ENCODE results near the gene PPP1R3D. TPM values are rescaled to one million over a fixed set of nuclear protein-coding genes. Genes with fewer than 3 reads are reported as not detected.
A peak's percentile ranks its signal among the peaks of the same experiment; 100 is the strongest.

The PPP1R3D gene
- polyA plus RNA-seq, 1 experiment, result 3.1 TPM

DNA sequence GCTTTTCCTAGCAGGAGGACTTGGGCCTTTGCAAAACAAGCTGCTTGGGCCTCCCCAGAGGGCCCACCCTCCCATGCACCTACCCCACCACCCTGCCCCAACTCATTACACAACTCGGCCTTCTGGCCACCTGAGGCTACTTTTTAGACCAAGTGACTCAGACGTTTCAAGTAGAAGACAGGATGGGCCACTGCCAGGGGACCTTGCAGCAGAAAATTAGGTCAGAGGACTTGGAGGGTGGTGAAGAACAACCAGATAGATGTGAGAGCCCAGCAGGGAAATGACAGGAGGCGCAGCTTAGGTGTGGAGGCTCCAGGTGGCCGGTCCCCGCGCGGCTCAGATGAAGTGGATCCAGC, 1.4 kb downstream of the PPP1R3D start:
- POLR2A ChIA-PET, result no interaction called here
- peak overlapping the region; percentile 71; the same call in 1 of the 2 replicates for H3K4me3 ChIP-seq (ENCODE audit: low read depth, low read length)
- no peak for DNase-seq (ENCODE audit: low read depth, low spot score)
- H3K27me3 ChIP-seq (ENCODE audit: control insufficient read depth, insufficient read depth, low read length), result no peaks in the 10 kb centered on the region
- H3K27ac ChIP-seq (ENCODE audit: low read depth, low read length), result no peak overlapping the region
- CTCF ChIA-PET, result interaction anchor here (1.4 to 3.3 kb wide), 3 partner anchors 10 to 119 kb away, joined by 3 to 10 read pairs (median 6); no protein-coding TSS in a partner anchor
- peaks cover 7% of the 10 kb centered on the region; the same call in 1 of the 2 replicates for H3K9me3 ChIP-seq (ENCODE audit: control insufficient read depth, insufficient read depth, low read length)
- TF ChIP-seq, protein P1, sequence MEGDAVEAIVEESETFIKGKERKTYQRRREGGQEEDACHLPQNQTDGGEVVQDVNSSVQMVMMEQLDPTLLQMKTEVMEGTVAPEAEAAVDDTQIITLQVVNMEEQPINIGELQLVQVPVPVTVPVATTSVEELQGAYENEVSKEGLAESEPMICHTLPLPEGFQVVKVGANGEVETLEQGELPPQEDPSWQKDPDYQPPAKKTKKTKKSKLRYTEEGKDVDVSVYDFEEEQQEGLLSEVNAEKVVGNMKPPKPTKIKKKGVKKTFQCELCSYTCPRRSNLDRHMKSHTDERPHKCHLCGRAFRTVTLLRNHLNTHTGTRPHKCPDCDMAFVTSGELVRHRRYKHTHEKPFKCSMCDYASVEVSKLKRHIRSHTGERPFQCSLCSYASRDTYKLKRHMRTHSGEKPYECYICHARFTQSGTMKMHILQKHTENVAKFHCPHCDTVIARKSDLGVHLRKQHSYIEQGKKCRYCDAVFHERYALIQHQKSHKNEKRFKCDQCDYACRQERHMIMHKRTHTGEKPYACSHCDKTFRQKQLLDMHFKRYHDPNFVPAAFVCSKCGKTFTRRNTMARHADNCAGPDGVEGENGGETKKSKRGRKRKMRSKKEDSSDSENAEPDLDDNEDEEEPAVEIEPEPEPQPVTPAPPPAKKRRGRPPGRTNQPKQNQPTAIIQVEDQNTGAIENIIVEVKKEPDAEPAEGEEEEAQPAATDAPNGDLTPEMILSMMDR (IDR thresholded peaks at IDR 0.05; ENCODE audit: low read depth, low read length), result no peak

DNA sequence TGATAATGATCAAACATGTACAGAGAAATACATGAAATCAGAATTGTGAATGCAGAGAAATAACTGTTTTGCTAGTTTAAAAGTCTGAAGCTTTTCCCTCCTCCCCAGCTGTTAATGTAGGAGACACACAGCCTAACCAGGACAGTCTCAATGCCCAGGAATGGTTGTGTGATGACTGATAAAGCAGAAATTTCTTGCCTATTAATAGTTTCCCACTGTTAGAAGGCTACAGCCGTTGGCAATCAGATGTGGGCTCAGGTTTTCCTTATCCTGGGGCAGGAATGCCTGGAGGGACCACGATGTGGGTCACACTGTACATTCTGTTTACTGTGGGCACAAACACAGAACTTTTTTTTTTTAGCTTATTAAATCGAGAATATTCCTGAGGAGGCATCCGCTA, 1.9 kb downstream of the PPP1R3D start:
- peak overlapping the region; percentile 15 for H3K4me3 ChIP-seq (ENCODE audit: low read depth, low read length)

DNA sequence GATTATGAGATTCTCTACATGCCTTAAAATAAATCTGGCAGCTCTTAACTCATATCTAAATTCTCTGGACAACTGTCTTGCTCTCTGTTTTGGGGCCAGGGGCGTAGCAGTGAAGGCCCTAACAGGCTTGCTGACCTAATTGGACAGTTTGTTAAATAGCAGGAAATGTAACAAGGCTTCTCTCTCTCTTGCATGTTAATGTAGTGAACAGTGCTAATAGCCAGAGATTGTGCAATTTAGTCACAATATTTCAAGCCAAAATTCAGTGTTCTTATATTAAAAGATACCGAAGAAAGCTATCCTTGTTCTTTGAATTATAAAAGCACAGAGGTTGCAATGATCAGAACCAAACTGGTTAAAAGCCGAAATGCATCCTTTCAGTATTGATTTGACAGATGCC, 3.0 kb downstream of the PPP1R3D start:
- DNase-seq (ENCODE audit: low read depth, low spot score), result no peak
- Histone ChIP-seq H3K27ac (ENCODE audit: low read depth, low read length) (no peak overlapping the region), H3K9me3 (ENCODE audit: control insufficient read depth, insufficient read depth, low read length) (peaks cover 13% of the 10 kb centered on the region; the same call in 1 of the 2 replicates), H3K27me3 (ENCODE audit: control insufficient read depth, insufficient read depth, low read length) (no peaks in the 10 kb centered on the region), H3K4me3 (ENCODE audit: low read depth, low read length) (no peak overlapping the region)
- CTCF ChIA-PET, result interaction anchor here (1.0 to 2.0 kb wide), 4 partner anchors 15 to 274 kb away, joined by 3 to 6 read pairs (median 4); no protein-coding TSS in a partner anchor
- TF ChIP-seq, protein P1 (IDR thresholded peaks at IDR 0.05; ENCODE audit: low read depth, low read length), result no peak
- POLR2A ChIA-PET, result no interaction called here

More for the DNA sequence above, 1.9 kb downstream of the PPP1R3D start:
- TF ChIP-seq, protein P1 (IDR thresholded peaks at IDR 0.05; ENCODE audit: low read depth, low read length), result no peak
- DNase-seq (ENCODE audit: low read depth, low spot score), result no peak
- Histone ChIP-seq H3K9me3 (ENCODE audit: control insufficient read depth, insufficient read depth, low read length) (peaks cover 7% of the 10 kb centered on the region; the same call in 1 of the 2 replicates), H3K27ac (ENCODE audit: low read depth, low read length) (no peak overlapping the region), H3K27me3 (ENCODE audit: control insufficient read depth, insufficient read depth, low read length) (no peaks in the 10 kb centered on the region)
- CTCF ChIA-PET, result interaction anchor here (1.4 to 3.3 kb wide), 3 partner anchors 10 to 120 kb away, joined by 3 to 10 read pairs (median 6); no protein-coding TSS in a partner anchor
- POLR2A ChIA-PET, result interaction anchor here (0.5 kb wide), 1 partner anchor 88 kb away, joined by 3 read pairs; no protein-coding TSS in a partner anchor

DNA sequence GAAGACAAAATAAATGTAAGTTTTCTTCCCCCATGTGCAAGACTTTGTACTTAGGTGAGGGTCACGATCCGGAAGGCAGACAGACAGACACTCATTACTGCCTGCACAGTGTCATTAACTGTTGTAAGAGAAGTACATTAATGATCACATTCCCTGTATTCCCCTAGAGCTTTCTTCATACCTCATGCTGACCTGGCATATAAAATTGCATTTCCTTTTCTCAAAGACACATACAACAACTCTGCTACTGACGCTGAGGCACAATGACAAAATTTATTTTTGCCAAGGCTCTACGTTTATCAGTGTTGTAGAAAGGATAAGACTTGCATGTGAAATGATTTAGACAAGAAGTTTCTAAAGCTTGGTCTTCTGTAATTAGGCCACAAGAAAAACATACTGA, 3.7 kb downstream of the PPP1R3D start:
- H3K27me3 ChIP-seq (ENCODE audit: control insufficient read depth, insufficient read depth, low read length), result no peaks in the 10 kb centered on the region
- CTCF ChIA-PET, result interaction anchor here (1.0 to 1.4 kb wide), 3 partner anchors 16 to 275 kb away, joined by 3 to 4 read pairs (median 3); no protein-coding TSS in a partner anchor
- H3K4me3 ChIP-seq (ENCODE audit: low read depth, low read length), result no peak overlapping the region
- TF ChIP-seq, protein P1 (IDR thresholded peaks at IDR 0.05; ENCODE audit: low read depth, low read length), result no peak
- no peak for DNase-seq (ENCODE audit: low read depth, low spot score)
- POLR2A ChIA-PET, result no interaction called here
- peaks cover 13% of the 10 kb centered on the region; the same call in 1 of the 2 replicates for H3K9me3 ChIP-seq (ENCODE audit: control insufficient read depth, insufficient read depth, low read length)
- H3K27ac ChIP-seq (ENCODE audit: low read depth, low read length), result no peak overlapping the region

DNA sequence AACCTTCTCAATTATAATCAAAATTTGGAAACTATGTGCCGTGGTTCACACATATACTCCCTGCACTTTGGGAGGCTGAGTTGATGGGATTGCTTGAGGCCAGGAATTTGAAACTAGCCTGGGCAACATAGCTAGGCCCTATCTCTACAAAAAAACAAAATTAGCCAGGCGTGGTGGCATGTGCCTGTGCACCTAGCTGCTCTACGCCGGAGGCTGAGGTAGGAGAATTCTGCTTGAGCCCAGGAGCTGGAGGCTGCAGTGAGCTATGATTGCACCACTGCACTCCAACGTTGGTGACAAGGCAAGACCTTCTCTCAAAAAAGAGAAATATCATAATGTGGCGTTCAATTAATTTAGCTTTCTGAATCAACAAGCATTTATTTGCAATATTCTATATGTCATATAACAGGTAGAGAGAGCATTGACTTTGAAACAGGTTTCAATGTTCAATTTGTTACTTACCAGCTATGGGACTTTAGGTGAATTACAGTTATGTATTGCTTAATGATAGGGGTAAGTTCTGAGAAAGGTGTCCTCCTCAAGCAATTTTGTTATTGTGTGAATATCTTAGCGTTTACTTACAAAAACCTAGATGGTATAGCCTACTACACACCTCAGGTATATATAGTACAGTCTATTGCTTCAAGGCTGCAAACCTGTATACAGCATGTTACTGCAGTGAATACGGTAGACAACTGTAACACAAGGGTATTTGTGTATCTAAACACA, 4.5 kb downstream of the PPP1R3D start:
- peaks cover 13% of the 10 kb centered on the region; the same call in 1 of the 2 replicates for H3K9me3 ChIP-seq (ENCODE audit: control insufficient read depth, insufficient read depth, low read length)
- TF ChIP-seq, protein P1 (IDR thresholded peaks at IDR 0.05; ENCODE audit: low read depth, low read length), result no peak
- no peak for DNase-seq (ENCODE audit: low read depth, low spot score)
- H3K4me3 ChIP-seq (ENCODE audit: low read depth, low read length), result no peak overlapping the region
- no peaks in the 10 kb centered on the region for H3K27me3 ChIP-seq (ENCODE audit: control insufficient read depth, insufficient read depth, low read length)
- H3K27ac ChIP-seq (ENCODE audit: low read depth, low read length), result no peak overlapping the region
- ChIA-PET CTCF (interaction anchor here (1.3 to 2.5 kb wide), 6 partner anchors 11 to 63 kb away, joined by 4 to 18 read pairs (median 10); no protein-coding TSS in a partner anchor), POLR2A (no interaction called here)
